ENCODE measurements around the gene INHBB.

Gene INHBB

DNA sequence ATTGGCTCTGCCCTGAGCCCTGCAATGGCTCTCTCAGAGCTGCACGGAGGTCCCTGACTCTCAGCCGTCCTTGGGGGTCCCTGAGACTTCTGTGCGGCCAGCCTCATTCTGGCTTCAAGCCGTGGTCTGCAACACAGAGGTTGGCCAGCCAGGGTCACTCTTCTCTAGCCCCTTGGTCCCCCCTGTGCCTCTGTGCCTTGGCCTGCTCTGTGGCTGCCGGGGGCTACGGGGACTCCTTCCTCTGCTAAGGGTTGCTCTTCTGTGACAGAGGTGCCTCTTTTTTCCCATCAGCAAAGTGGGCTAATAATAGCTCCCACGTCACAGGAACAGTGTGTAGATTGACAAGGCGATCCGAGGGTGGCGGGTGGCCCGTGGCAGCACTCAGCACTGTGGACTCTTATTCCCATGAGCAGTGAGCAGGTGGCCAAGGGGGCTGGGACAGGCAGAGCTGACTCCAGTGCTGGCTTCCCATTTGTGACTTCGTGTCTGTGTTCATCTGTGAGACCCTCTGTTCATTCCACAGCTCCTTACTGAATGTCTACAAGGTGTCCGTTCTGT, 19.4 kb downstream of the INHBB start:
- Histone ChIP-seq H3K4me3 (ENCODE audit: control insufficient read depth in 1 of 7, extremely low read depth in 1 of 7, insufficient read depth in 4 of 7, low read depth in 2 of 7, low read length in 6 of 7) (no peak overlapping the region), H3K9me3 (ENCODE audit: control extremely low read depth in 1 of 5, control insufficient read depth in 4 of 5, insufficient read depth in 2 of 5, low read depth in 1 of 5, low read length in 4 of 5) (no peaks in the 10 kb centered on the region), H3K36me3 (ENCODE audit: control insufficient read depth in 4 of 4, insufficient read depth in 4 of 4, low read length in 3 of 4) (no peaks in the 10 kb centered on the region), H3K27me3 (replicated peaks in 2 of 5; ENCODE audit: control insufficient read depth in 4 of 5, insufficient read depth in 5 of 5, low read length in 4 of 5) (peaks cover 0 to 9% (median 0%) of the 10 kb centered on the region in 5 experiments), H3K4me1 (ENCODE audit: control extremely low read depth in 1 of 4, control insufficient read depth in 4 of 4, insufficient read depth in 4 of 4, low read length in 3 of 4) (peaks cover 0 to 7% (median 3%) of the 10 kb centered on the region in 4 experiments), H3K27ac (ENCODE audit: insufficient read depth in 1 of 2, low read depth in 1 of 2, low read length in 2 of 2, poor library complexity in 1 of 2, severe bottlenecking in 2 of 2) (no peak overlapping the region)
- DNase-seq: no peak
- ChIA-PET CTCF (no interaction called here), POLR2A (no interaction called here)
- 90% methylated on average over 13 of the region's 13 CpGs for WGBS (ENCODE audit: insufficient coverage)

DNA sequence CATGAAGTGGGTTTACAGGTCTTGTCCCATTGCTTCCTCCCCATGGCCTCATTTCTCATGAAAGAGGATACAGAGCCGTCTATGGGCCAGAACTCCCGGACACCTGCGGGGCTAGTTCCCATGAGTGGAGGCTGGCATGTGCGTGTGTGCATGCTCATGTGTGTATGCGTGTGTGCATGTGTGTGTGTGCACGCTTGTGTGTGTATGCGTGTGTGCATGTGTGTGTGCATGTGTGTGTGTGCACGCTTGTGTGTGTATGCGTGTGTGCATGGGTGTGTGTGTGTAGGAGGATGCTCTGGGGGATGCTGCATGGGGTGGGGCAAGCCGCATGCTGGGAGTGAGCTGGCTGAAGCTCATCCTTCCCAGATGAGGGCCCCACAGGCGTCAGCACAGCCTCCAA, 20.8 kb downstream of the INHBB start:
- no peak for DNase-seq
- POLR2A ChIA-PET: no interaction called here
- H3K27me3 ChIP-seq (replicated peaks in 2 of 5; ENCODE audit: control insufficient read depth in 4 of 5, insufficient read depth in 5 of 5, low read length in 4 of 5): peaks cover 0 to 9% (median 0%) of the 10 kb centered on the region in 5 experiments
- H3K4me3 ChIP-seq (ENCODE audit: control insufficient read depth in 1 of 7, extremely low read depth in 1 of 7, insufficient read depth in 4 of 7, low read depth in 2 of 7, low read length in 6 of 7): no peak overlapping the region
- WGBS (ENCODE audit: insufficient coverage): 83% methylated on average over 8 of the region's 11 CpGs
- peaks cover 0 to 7% (median 3%) of the 10 kb centered on the region in 4 experiments for H3K4me1 ChIP-seq (ENCODE audit: control extremely low read depth in 1 of 4, control insufficient read depth in 4 of 4, insufficient read depth in 4 of 4, low read length in 3 of 4)
- H3K9me3 ChIP-seq (ENCODE audit: control extremely low read depth in 1 of 5, control insufficient read depth in 4 of 5, insufficient read depth in 2 of 5, low read depth in 1 of 5, low read length in 4 of 5): no peaks in the 10 kb centered on the region
- no peaks in the 10 kb centered on the region for H3K36me3 ChIP-seq (ENCODE audit: control insufficient read depth in 4 of 4, insufficient read depth in 4 of 4, low read length in 3 of 4)
- H3K27ac ChIP-seq (ENCODE audit: insufficient read depth in 1 of 2, low read depth in 1 of 2, low read length in 2 of 2, poor library complexity in 1 of 2, severe bottlenecking in 2 of 2): no peak overlapping the region
- CTCF ChIA-PET: no interaction called here

DNA sequence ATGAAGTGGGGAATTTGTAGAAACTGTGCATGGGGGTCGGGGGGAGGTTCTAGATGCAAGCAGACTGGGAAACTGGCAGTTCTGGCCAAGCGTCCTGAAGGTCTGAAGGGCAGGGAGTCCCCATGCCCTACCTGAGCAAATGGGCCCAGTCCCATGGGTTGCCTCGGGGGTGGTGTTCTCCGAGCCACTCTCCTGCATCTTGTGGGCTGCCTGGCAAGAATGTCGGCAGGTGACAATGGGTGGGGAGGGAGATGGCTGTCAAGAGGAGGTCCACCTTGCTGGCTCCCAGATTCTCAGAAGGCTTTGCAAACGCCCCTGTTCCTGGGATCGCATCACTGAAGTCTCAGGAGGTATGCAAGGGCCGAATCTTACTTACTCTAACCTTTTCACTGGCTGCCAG, 21.3 kb downstream of the INHBB start:
- ChIA-PET POLR2A (no interaction called here), CTCF (no interaction called here)
- no peak for DNase-seq
- H3K4me1 ChIP-seq (ENCODE audit: control extremely low read depth in 1 of 4, control insufficient read depth in 4 of 4, insufficient read depth in 4 of 4, low read length in 3 of 4): peaks cover 0 to 7% (median 3%) of the 10 kb centered on the region in 4 experiments
- H3K4me3 ChIP-seq (ENCODE audit: control insufficient read depth in 1 of 7, extremely low read depth in 1 of 7, insufficient read depth in 4 of 7, low read depth in 2 of 7, low read length in 6 of 7): no peak overlapping the region
- WGBS (ENCODE audit: insufficient coverage): 71% methylated on average over 8 of the region's 8 CpGs
- no peak overlapping the region for H3K27ac ChIP-seq (ENCODE audit: insufficient read depth in 1 of 2, low read depth in 1 of 2, low read length in 2 of 2, poor library complexity in 1 of 2, severe bottlenecking in 2 of 2)
- peaks cover 0 to 11% (median 0%) of the 10 kb centered on the region in 5 experiments for H3K27me3 ChIP-seq (replicated peaks in 2 of 5; ENCODE audit: control insufficient read depth in 4 of 5, insufficient read depth in 5 of 5, low read length in 4 of 5)
- no peaks in the 10 kb centered on the region for H3K36me3 ChIP-seq (ENCODE audit: control insufficient read depth in 4 of 4, insufficient read depth in 4 of 4, low read length in 3 of 4)
- no peaks in the 10 kb centered on the region for H3K9me3 ChIP-seq (ENCODE audit: control extremely low read depth in 1 of 5, control insufficient read depth in 4 of 5, insufficient read depth in 2 of 5, low read depth in 1 of 5, low read length in 4 of 5)

DNA sequence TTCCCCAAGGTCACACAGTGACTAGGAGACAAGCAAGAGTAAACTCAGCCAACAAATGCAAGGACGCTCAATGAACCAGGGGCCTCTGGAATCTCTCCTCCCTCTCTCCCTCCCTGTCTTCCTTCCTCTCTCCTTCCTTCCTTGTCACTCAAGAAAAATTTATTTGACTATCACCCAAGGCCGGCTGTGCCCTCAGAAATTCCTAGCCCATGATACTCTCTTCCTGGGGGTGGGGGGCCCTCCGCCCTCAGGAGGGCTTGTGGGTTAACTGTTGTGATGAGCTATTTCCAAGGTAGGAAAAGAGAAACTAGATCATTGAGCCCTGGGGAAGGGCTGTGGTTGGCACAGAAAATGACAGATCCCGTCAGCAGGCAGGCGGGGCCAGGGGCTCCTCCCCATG, 21.7 kb downstream of the INHBB start:
- H3K4me1 ChIP-seq (ENCODE audit: control extremely low read depth in 1 of 4, control insufficient read depth in 4 of 4, insufficient read depth in 4 of 4, low read length in 3 of 4): peaks cover 0 to 7% (median 3%) of the 10 kb centered on the region in 4 experiments
- WGBS (ENCODE audit: insufficient coverage): 45% methylated on average over 3 of the region's 5 CpGs
- no peaks in the 10 kb centered on the region for H3K9me3 ChIP-seq (ENCODE audit: control extremely low read depth in 1 of 5, control insufficient read depth in 4 of 5, insufficient read depth in 2 of 5, low read depth in 1 of 5, low read length in 4 of 5)
- no peak overlapping the region for H3K4me3 ChIP-seq (ENCODE audit: control insufficient read depth in 1 of 7, extremely low read depth in 1 of 7, insufficient read depth in 4 of 7, low read depth in 2 of 7, low read length in 6 of 7)
- DNase-seq: no peak
- no peak overlapping the region for H3K27ac ChIP-seq (ENCODE audit: insufficient read depth in 1 of 2, low read depth in 1 of 2, low read length in 2 of 2, poor library complexity in 1 of 2, severe bottlenecking in 2 of 2)
- POLR2A ChIA-PET: no interaction called here
- CTCF ChIA-PET: no interaction called here
- peaks cover 0 to 11% (median 0%) of the 10 kb centered on the region in 5 experiments for H3K27me3 ChIP-seq (replicated peaks in 2 of 5; ENCODE audit: control insufficient read depth in 4 of 5, insufficient read depth in 5 of 5, low read length in 4 of 5)
- H3K36me3 ChIP-seq (ENCODE audit: control insufficient read depth in 4 of 4, insufficient read depth in 4 of 4, low read length in 3 of 4): no peaks in the 10 kb centered on the region

DNA sequence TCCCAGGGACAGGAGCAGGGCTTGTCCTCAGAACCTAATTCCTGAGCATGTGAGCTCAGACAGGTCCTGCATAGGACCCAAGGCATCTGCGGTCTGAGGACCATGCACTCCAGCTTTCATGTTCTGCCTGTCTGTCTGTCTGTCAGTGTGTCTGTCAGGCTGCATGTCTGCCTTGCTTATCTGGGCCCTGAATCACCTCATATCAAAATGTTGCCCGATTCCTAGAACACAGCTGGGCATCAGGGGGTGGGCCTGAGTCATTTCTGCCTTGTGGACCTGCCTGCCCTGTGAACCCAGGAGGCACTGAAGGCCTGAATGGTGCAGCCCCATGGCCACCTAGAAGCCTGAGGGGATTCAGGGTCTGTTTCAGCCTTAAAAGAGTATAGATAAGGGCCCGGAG, 22.1 kb downstream of the INHBB start:
- CTCF ChIA-PET: no interaction called here
- H3K27ac ChIP-seq (ENCODE audit: insufficient read depth in 1 of 2, low read depth in 1 of 2, low read length in 2 of 2, poor library complexity in 1 of 2, severe bottlenecking in 2 of 2): no peak overlapping the region
- no peaks in the 10 kb centered on the region for H3K9me3 ChIP-seq (ENCODE audit: control extremely low read depth in 1 of 5, control insufficient read depth in 4 of 5, insufficient read depth in 2 of 5, low read depth in 1 of 5, low read length in 4 of 5)
- 100% methylated on average over 2 of the region's 3 CpGs for WGBS (ENCODE audit: insufficient coverage)
- no peak for DNase-seq
- no peaks in the 10 kb centered on the region for H3K36me3 ChIP-seq (ENCODE audit: control insufficient read depth in 4 of 4, insufficient read depth in 4 of 4, low read length in 3 of 4)
- H3K4me1 ChIP-seq (ENCODE audit: control extremely low read depth in 1 of 4, control insufficient read depth in 4 of 4, insufficient read depth in 4 of 4, low read length in 3 of 4): peaks cover 0 to 7% (median 3%) of the 10 kb centered on the region in 4 experiments
- H3K27me3 ChIP-seq (replicated peaks in 2 of 5; ENCODE audit: control insufficient read depth in 4 of 5, insufficient read depth in 5 of 5, low read length in 4 of 5): peaks cover 0 to 11% (median 0%) of the 10 kb centered on the region in 5 experiments
- no peak overlapping the region for H3K4me3 ChIP-seq (ENCODE audit: control insufficient read depth in 1 of 7, extremely low read depth in 1 of 7, insufficient read depth in 4 of 7, low read depth in 2 of 7, low read length in 6 of 7)
- POLR2A ChIA-PET: no interaction called here

DNA sequence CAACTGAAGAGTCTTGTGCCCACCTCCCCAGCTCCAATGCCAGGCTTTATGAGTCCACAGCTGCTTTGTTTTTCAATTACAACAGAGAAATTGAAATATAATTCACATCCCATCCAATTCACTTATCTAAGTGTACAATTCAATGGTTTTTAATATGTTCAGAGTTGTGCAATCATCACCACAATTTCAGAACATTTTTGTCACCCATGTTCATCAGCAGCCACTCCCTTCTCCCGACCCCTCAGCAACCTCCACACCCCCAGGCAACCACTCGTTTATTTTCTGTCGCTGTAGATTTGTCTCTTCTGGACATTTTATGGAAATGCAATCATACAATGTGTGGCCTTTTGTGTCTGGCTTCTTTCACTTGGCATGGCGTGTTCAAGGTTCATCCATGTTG, 23.3 kb downstream of the INHBB start:
- ChIA-PET CTCF (no interaction called here), POLR2A (no interaction called here)
- no peak overlapping the region for H3K27ac ChIP-seq (ENCODE audit: insufficient read depth in 1 of 2, low read depth in 1 of 2, low read length in 2 of 2, poor library complexity in 1 of 2, severe bottlenecking in 2 of 2)
- DNase-seq: no peak
- H3K4me3 ChIP-seq (ENCODE audit: control insufficient read depth in 1 of 7, extremely low read depth in 1 of 7, insufficient read depth in 4 of 7, low read depth in 2 of 7, low read length in 6 of 7): no peak overlapping the region
- WGBS (ENCODE audit: insufficient coverage): 96% methylated on average over 3 of the region's 4 CpGs
- H3K36me3 ChIP-seq (ENCODE audit: control insufficient read depth in 4 of 4, insufficient read depth in 4 of 4, low read length in 3 of 4): no peaks in the 10 kb centered on the region
- H3K4me1 ChIP-seq (ENCODE audit: control extremely low read depth in 1 of 4, control insufficient read depth in 4 of 4, insufficient read depth in 4 of 4, low read length in 3 of 4): peaks cover 0 to 7% (median 3%) of the 10 kb centered on the region in 4 experiments
- H3K27me3 ChIP-seq (replicated peaks in 2 of 5; ENCODE audit: control insufficient read depth in 4 of 5, insufficient read depth in 5 of 5, low read length in 4 of 5): peaks cover 0 to 10% (median 0%) of the 10 kb centered on the region in 5 experiments
- H3K9me3 ChIP-seq (ENCODE audit: control extremely low read depth in 1 of 5, control insufficient read depth in 4 of 5, insufficient read depth in 2 of 5, low read depth in 1 of 5, low read length in 4 of 5): no peaks in the 10 kb centered on the region

DNA sequence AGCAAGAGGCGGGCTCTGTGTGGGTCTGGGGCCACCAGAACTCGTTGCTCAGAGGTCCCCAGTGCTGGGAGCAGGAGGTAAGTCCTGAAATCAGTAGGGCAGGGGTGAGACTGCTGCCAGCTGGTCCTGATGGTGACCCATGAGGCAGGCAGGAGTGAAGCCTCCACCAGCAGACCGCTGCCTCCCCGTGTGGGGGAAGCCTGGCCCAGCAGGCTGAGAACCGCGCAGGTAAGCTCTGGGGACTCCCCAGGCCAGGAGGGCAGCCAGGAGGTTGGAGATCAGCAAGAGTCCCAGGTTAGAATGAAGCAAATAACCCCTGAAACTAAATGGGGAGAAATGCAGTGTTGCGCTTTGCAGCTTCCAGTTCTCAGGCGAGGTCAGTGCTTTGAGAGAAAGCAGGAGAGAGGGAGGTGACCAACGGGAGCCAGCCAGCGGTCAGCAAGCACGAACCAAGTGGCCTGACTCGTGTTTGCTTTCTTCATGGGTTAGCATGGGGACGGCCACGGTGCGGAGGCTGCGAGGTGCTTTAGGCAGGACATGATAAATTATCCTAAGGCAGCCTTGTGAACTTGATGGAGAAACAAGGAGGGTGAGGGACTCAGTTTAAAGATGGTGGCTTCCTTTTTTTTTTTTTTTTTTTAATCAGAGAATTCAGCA, 26.2 kb downstream of the INHBB start:
- H3K4me3 ChIP-seq (ENCODE audit: control insufficient read depth in 1 of 7, extremely low read depth in 1 of 7, insufficient read depth in 4 of 7, low read depth in 2 of 7, low read length in 6 of 7): no peak overlapping the region
- ChIA-PET POLR2A (no interaction called here), CTCF (no interaction called here)
- H3K4me1 ChIP-seq (ENCODE audit: control extremely low read depth in 1 of 4, control insufficient read depth in 4 of 4, insufficient read depth in 4 of 4, low read length in 3 of 4): peaks cover 0 to 7% (median 3%) of the 10 kb centered on the region in 4 experiments
- no peaks in the 10 kb centered on the region for H3K9me3 ChIP-seq (ENCODE audit: control extremely low read depth in 1 of 5, control insufficient read depth in 4 of 5, insufficient read depth in 2 of 5, low read depth in 1 of 5, low read length in 4 of 5)
- WGBS (ENCODE audit: insufficient coverage): 87% methylated on average over 16 of the region's 16 CpGs
- H3K36me3 ChIP-seq (ENCODE audit: control insufficient read depth in 4 of 4, insufficient read depth in 4 of 4, low read length in 3 of 4): no peaks in the 10 kb centered on the region
- H3K27me3 ChIP-seq (replicated peaks in 2 of 5; ENCODE audit: control insufficient read depth in 4 of 5, insufficient read depth in 5 of 5, low read length in 4 of 5): peaks cover 0 to 8% (median 2%) of the 10 kb centered on the region in 5 experiments
- no peak for DNase-seq
- H3K27ac ChIP-seq (ENCODE audit: insufficient read depth in 1 of 2, low read depth in 1 of 2, low read length in 2 of 2, poor library complexity in 1 of 2, severe bottlenecking in 2 of 2): no peak overlapping the region
